Testis (tissue), 3 donors: ENCODE results near the gene CASP1. TPM values are rescaled to one million over a fixed set of nuclear protein-coding genes. Genes with fewer than 3 reads are reported as not detected.

Source experiments
- DNase-seq: peaks from one replicate; pipeline ENCODE4 v3.0.0-alpha.2; 2019
- H3K27ac ChIP-seq, 2 donors: fragments of 200-600 bp; sonication (generic); one replicate each; pipeline ENCODE4 v1.5.1; 2019
- H3K27me3 ChIP-seq: fragments of 200-600 bp; sonication (generic); one replicate; pipeline ENCODE4 v1.5.1; 2019
- H3K36me3 ChIP-seq: fragments of 200-600 bp; sonication (generic); one replicate; pipeline ENCODE4 v1.5.1; 2017; ENCODE audit warnings: low read depth; ENCODE audit errors: missing control alignments
- H3K4me1 ChIP-seq: fragments of 200-600 bp; sonication (generic); one replicate; pipeline ENCODE4 v1.5.1; 2019
- H3K4me3 ChIP-seq, 2 donors: fragments of 200-600 bp; sonication (generic); one replicate each; pipeline ENCODE4 v1.5.1; 2017 to 2019
- H3K9me3 ChIP-seq: fragments of 200-600 bp; sonication (generic); one replicate; pipeline ENCODE4 v1.5.1; 2017
- CTCF ChIP-seq, 3 experiments: fragments of 450-650 bp in 2 of 3; fragments of 200-600 bp in 1 of 3; sonication (generic) in 1 of 3; IDR thresholded peaks; one replicate each; pipeline ENCODE4 v1.5.1; 2016 to 2019; ENCODE audit warnings: antibody characterized with exemption in 3 of 3, mild to moderate bottlenecking in 2 of 3, moderate library complexity in 1 of 3
- POLR2A ChIP-seq: fragments of 450-650 bp; IDR thresholded peaks from one replicate; pipeline ENCODE4 v1.6.1; 2017; ENCODE audit warnings: antibody characterized with exemption, mild to moderate bottlenecking, moderate library complexity
- WGBS, 2 donors: methylation state at CpG; one replicate each; pipeline ENCODE4 v1.1.5; 2018; 5-methylcytosine and 5-hydroxymethylcytosine counted together
- intact Hi-C: fragments of 100-400 bp; cut with DNase I; formaldehyde crosslinking; loops from one replicate; pipeline ENCODE4 v1.15.1; 2023; ENCODE audit warnings: low total_unique reads
- polyA plus RNA-seq: library from polyadenylated mRNA; stranded (reverse); fragments of 350-450 nt; fragmentation: Illumina TruSeq; extraction: RNeasy Lipid Tissue Mini Kit (QIAGEN cat#74804); gene quantifications from one replicate; pipeline ENCODE4 v1.2.3, GENCODE V29; 2014; ENCODE audit warnings: low read depth, low replicate concordance; ENCODE audit not compliant: insufficient read depth
- total RNA-seq, 2 donors: library from RNA; depleted of rRNA; stranded (reverse); fragments of >200 nt; gene quantifications; one replicate each; pipeline ENCODE4 v1.2.3, GENCODE V29; 2016

CASP1 gene
- total and polyA plus RNA-seq, 3 donors from 2014 or later = 1.8 to 6.1 (median 3.9) TPM

GRCh38 chr11:105057432-105057831, 22.5 kb upstream of the CASP1 start:
- 52 to 61% methylated on average over 4 of the region's 4 CpGs for WGBS, 2 donors
- H3K9me3 ChIP-seq = no peaks in the 10 kb centered on the region
- DNase-seq = no peak
- H3K4me3 ChIP-seq = no peak overlapping the region
- H3K4me1 ChIP-seq = no peaks in the 10 kb centered on the region
- H3K27ac ChIP-seq = no peak overlapping the region
- no peaks in the 10 kb centered on the region for H3K36me3 ChIP-seq
- H3K27me3 ChIP-seq = no peaks in the 10 kb centered on the region
- intact Hi-C loops = no loop called here
- no peak for TF ChIP-seq POLR2A
- TF ChIP-seq CTCF (IDR thresholded peaks at IDR 0.05) = no peak

DNA sequence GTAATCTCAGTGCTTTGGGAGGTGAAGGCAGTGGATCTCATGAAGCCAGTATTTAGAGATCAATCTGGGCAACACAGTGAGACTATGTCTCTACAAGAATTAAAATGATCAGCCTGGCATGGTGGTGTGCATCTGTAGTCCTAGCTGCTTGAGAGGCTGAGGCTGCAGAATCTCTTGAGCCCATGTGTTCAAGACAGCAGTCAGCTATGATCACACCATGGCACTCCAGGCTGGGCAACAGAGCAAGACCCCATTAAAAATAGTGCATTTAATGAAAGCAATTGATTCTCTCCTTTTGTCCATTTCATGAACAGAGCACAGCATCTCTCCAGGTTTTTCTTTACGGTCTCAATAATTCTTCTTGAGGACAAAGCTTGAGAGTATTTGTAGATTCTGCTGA, 21.5 kb upstream of the CASP1 start:
- Histone ChIP-seq H3K4me1 (no peaks in the 10 kb centered on the region), H3K27me3 (no peaks in the 10 kb centered on the region), H3K27ac (no peak overlapping the region), H3K36me3 (no peaks in the 10 kb centered on the region), H3K9me3 (no peaks in the 10 kb centered on the region), H3K4me3 (no peak overlapping the region)
- no peak for TF ChIP-seq CTCF (IDR thresholded peaks at IDR 0.05)
- no peak for TF ChIP-seq POLR2A
- intact Hi-C loops = no loop called here
- no peak for DNase-seq
- 89 to 95% methylated on average over 1 of the region's 1 CpG for WGBS, 2 donors

- DNase-seq = no peak
- intact Hi-C loops = no loop called here
- no peak for TF ChIP-seq POLR2A
- TF ChIP-seq CTCF (IDR thresholded peaks at IDR 0.05) = no peak
- no peaks in the 10 kb centered on the region for H3K4me1 ChIP-seq
- H3K4me3 ChIP-seq = no peak overlapping the region
- 47 to 92% methylated on average over 2 of the region's 2 CpGs for WGBS, 2 donors
- H3K27me3 ChIP-seq = no peaks in the 10 kb centered on the region
- H3K27ac ChIP-seq = no peak overlapping the region
- no peaks in the 10 kb centered on the region for H3K9me3 ChIP-seq
- no peaks in the 10 kb centered on the region for H3K36me3 ChIP-seq
These were observed 20.0 kb upstream of the CASP1 start for GRCh38 chr11:105054723-105055493.

DNA sequence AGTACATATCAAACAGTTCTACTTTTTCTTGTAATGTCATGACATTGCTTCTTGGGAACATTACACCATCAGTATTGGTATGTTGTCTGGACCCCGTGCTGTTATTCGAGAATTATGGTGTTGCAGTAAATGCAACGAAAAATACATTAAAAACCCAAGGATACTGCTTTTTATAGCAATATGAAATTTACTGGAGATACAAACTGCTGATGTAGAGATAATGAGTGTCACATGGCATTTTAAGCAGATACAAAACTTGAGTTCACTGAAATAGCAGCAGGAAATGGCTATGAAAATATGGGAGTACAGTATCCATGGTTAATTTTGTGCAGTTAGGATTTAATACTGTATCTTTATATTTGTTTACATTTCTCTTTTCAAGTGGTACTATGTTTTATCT, 17.5 kb upstream of the CASP1 start:
- TF ChIP-seq POLR2A = no peak
- TF ChIP-seq CTCF (IDR thresholded peaks at IDR 0.05) = no peak
- H3K4me3 ChIP-seq = no peak overlapping the region
- H3K4me1 ChIP-seq = no peaks in the 10 kb centered on the region
- H3K27ac ChIP-seq = no peak overlapping the region
- H3K36me3 ChIP-seq = no peaks in the 10 kb centered on the region
- no peaks in the 10 kb centered on the region for H3K27me3 ChIP-seq
- no peak for DNase-seq
- intact Hi-C loops = no loop called here
- H3K9me3 ChIP-seq = no peaks in the 10 kb centered on the region
- WGBS, 2 donors = 84 to 95% methylated on average over 3 of the region's 3 CpGs

DNA sequence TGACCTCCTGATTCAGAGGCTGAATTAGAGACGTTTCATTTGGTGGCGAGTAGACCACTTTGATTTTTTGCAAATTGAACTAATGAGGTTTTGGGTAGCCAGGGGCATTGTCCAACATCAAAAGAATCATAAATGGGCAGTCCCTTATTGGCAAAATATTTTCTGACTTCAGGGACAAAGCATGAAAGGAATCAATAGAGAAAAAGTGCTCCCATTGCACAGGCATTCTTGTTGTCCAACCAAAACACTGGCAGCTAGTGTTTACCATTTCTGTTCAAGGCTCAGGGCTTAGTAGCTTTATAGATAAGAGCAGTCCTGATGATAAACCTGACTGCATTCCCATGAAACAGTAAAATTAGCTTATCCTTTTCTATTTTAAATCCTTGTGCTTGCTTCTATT, 16.6 kb upstream of the CASP1 start:
- no peaks in the 10 kb centered on the region for H3K27me3 ChIP-seq
- intact Hi-C loops = no loop called here
- no peaks in the 10 kb centered on the region for H3K36me3 ChIP-seq
- H3K4me3 ChIP-seq = no peak overlapping the region
- 81 to 90% methylated on average over 2 of the region's 2 CpGs for WGBS, 2 donors
- H3K27ac ChIP-seq = no peak overlapping the region
- no peaks in the 10 kb centered on the region for H3K9me3 ChIP-seq
- H3K4me1 ChIP-seq = no peaks in the 10 kb centered on the region
- TF ChIP-seq POLR2A = no peak
- no peak for TF ChIP-seq CTCF (IDR thresholded peaks at IDR 0.05)
- no peak for DNase-seq
